ENCODE results near the gene ICAM4.
"Not testable (repeated sequence)": the region's sequence is repeated elsewhere in the genome, so short reads cannot be mapped to it uniquely, and the experiment has no call there.

Gene ICAM4

GRCh38 chr19:10286803-10287737, at the start of gene ICAM4:
ICAM4 (plus strand) TSS chr19:10286955; CDS start chr19:10287013, 58 bp downstream.
- no peak for DNase-seq (ENCODE audit: low read depth in 2 of 2)

- no peak for DNase-seq (ENCODE audit: low read depth in 2 of 2)
These were observed 49.1 kb upstream of the ICAM4 start for GRCh38 chr19:10237702-10238101.

GRCh38 chr19:10238172-10238783, 48.5 kb upstream of the ICAM4 start:
- DNase-seq (ENCODE audit: low read depth in 2 of 2) = no peak

GRCh38 chr19:10241826-10242449, 44.8 kb upstream of the ICAM4 start:
- not testable (repeated sequence) for DNase-seq (ENCODE audit: low read depth in 2 of 2)

GRCh38 chr19:10243606-10244005, 43.1 kb upstream of the ICAM4 start:
- no peak for DNase-seq (ENCODE audit: low read depth in 2 of 2)

GRCh38 chr19:10245189-10245939, 41.4 kb upstream of the ICAM4 start:
- DNase-seq (ENCODE audit: low read depth in 2 of 2) = no peak

- DNase-seq (ENCODE audit: low read depth in 2 of 2) = no peak
These were observed 40.2 kb upstream of the ICAM4 start for GRCh38 chr19:10246511-10246910.

- DNase-seq (ENCODE audit: low read depth in 2 of 2) = peak; percentile 89 to 94
These were observed 34.7 kb upstream of the ICAM4 start, which contains the start of gene MRPL4 for GRCh38 chr19:10251792-10252694. MRPL4 (plus strand) TSS chr19:10252214; CDS start chr19:10252254, 40 bp downstream.

GRCh38 chr19:10252707-10253106, 34.0 kb upstream of the ICAM4 start:
- no peak for DNase-seq (ENCODE audit: low read depth in 2 of 2)

- DNase-seq (ENCODE audit: low read depth in 2 of 2) = no peak
These were observed 32.5 kb upstream of the ICAM4 start for GRCh38 chr19:10254244-10254643.

GRCh38 chr19:10255358-10255757, 31.4 kb upstream of the ICAM4 start:
- DNase-seq (ENCODE audit: low read depth in 2 of 2) = no peak

- DNase-seq (ENCODE audit: low read depth in 2 of 2) = no peak
These were observed 30.2 kb upstream of the ICAM4 start for GRCh38 chr19:10256551-10256950.

GRCh38 chr19:10256970-10257615, 29.7 kb upstream of the ICAM4 start:
- DNase-seq (ENCODE audit: low read depth in 2 of 2) = no peak

GRCh38 chr19:10258080-10258710, 28.6 kb upstream of the ICAM4 start:
- DNase-seq (ENCODE audit: low read depth in 2 of 2) = no peak

GRCh38 chr19:10259162-10259905, 27.4 kb upstream of the ICAM4 start:
- DNase-seq (ENCODE audit: low read depth in 2 of 2) = peak; percentile 80 to 89

GRCh38 chr19:10260141-10260584, 26.6 kb upstream of the ICAM4 start:
- DNase-seq (ENCODE audit: low read depth in 2 of 2) = no peak

- DNase-seq (ENCODE audit: low read depth in 2 of 2) = no peak
These were observed 24.0 kb upstream of the ICAM4 start for GRCh38 chr19:10262771-10263170.

- no peak for DNase-seq (ENCODE audit: low read depth in 2 of 2)
These were observed 20.0 kb upstream of the ICAM4 start for GRCh38 chr19:10266706-10267105.

- no peak for DNase-seq (ENCODE audit: low read depth in 2 of 2)
These were observed 18.7 kb upstream of the ICAM4 start for GRCh38 chr19:10268071-10268470.

Data from activated CD8-positive, alpha-beta memory T cell treated with anti-CD3 and anti-CD28 coated beads for 4 hours (primary cell).